ENCODE results near the gene SYNJ2.

The SYNJ2 gene

DNA sequence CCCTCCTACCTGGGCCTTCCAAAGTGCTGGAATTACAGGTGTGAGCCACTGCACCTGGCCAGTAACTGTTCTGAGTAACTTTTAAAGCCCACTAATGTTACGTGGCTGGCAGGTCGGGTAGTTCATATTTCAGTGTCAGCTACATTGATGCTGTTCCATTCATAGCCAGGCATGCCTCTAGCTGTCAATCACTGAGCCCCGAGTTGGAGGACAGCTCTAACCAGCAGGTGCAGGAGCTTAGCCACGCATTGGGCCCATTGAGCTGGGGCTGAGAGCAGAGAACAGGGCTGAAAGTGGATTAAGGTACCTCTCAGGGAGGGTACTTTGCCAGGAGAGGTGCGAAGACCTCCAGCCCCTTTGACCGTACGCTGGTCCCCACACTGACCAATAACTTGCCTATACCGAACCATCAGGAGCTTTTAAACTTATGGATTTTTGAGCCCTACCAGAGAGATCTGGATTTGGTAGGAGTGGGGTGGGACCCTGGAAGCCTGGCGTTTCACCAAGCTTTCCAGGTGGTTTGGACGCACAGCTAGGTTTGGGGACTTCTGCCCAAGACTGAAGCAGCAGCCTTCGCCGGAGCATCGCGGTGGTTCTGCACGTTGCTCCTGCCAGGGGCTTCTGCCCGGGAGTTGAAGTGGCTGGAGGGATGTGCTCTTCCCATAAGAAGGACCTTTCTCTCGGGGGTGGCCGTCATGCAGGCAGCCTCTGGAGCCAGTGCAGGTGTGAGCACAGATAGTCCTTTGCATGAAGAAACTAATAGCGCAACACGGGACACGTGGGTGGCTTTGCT lies 103.8 kb downstream of the SYNJ2 start:
- no peak for TF ChIP-seq CTCF (IDR thresholded peaks at IDR 0.05; ENCODE audit: low read length)
- no peak for TF ChIP-seq EZH2 (IDR thresholded peaks at IDR 0.05; ENCODE audit: borderline replicate concordance, low read length)
- H2AFZ ChIP-seq (ENCODE audit: low read length), result no peak overlapping the region
- no peak overlapping the region for H3K9ac ChIP-seq (ENCODE audit: low read length)
- no peaks in the 10 kb centered on the region for H3K9me3 ChIP-seq (ENCODE audit: low read length)
- no peaks in the 10 kb centered on the region for H3K27me3 ChIP-seq (ENCODE audit: insufficient read depth, low read length)
- no peaks in the 10 kb centered on the region for H3K9me2 ChIP-seq (ENCODE audit: low read depth, low read length)
- no peaks in the 10 kb centered on the region for H4K20me1 ChIP-seq (ENCODE audit: insufficient read depth, low read length)
- no peaks in the 10 kb centered on the region for H3F3A ChIP-seq (ENCODE audit: insufficient read depth, low read length)
- no peak overlapping the region for H3K4me3 ChIP-seq (ENCODE audit: low read depth, low read length, poor library complexity, severe bottlenecking)
- H3K79me2 ChIP-seq (ENCODE audit: insufficient read depth, low read length), result no peaks in the 10 kb centered on the region
- no peaks in the 10 kb centered on the region for H3K4me1 ChIP-seq (ENCODE audit: insufficient read depth, low read length, severe bottlenecking)
- no peak overlapping the region for H3K27ac ChIP-seq (ENCODE audit: low read depth, low read length, poor library complexity, severe bottlenecking)
- no peaks in the 10 kb centered on the region for H3K36me3 ChIP-seq (ENCODE audit: insufficient read depth, low read length)
- no peak overlapping the region for H3K4me2 ChIP-seq (ENCODE audit: low read length)

GRCh38 chr6:158086054-158086503 lies 104.4 kb downstream of the SYNJ2 start:
- Histone ChIP-seq H3K27ac (ENCODE audit: low read depth, low read length, poor library complexity, severe bottlenecking) (no peak overlapping the region), H3K27me3 (ENCODE audit: insufficient read depth, low read length) (no peaks in the 10 kb centered on the region), H3F3A (ENCODE audit: insufficient read depth, low read length) (no peaks in the 10 kb centered on the region), H3K79me2 (ENCODE audit: insufficient read depth, low read length) (no peaks in the 10 kb centered on the region), H3K4me2 (ENCODE audit: low read length) (no peak overlapping the region), H3K9me2 (ENCODE audit: low read depth, low read length) (no peaks in the 10 kb centered on the region), H2AFZ (ENCODE audit: low read length) (no peak overlapping the region), H3K4me1 (ENCODE audit: insufficient read depth, low read length, severe bottlenecking) (no peaks in the 10 kb centered on the region), H3K9me3 (ENCODE audit: low read length) (no peaks in the 10 kb centered on the region), H3K36me3 (ENCODE audit: insufficient read depth, low read length) (no peaks in the 10 kb centered on the region), H4K20me1 (ENCODE audit: insufficient read depth, low read length) (no peaks in the 10 kb centered on the region), H3K4me3 (ENCODE audit: low read depth, low read length, poor library complexity, severe bottlenecking) (no peak overlapping the region), H3K9ac (ENCODE audit: low read length) (no peak overlapping the region)
- TF ChIP-seq EZH2 (IDR thresholded peaks at IDR 0.05; ENCODE audit: borderline replicate concordance, low read length) (no peak), CTCF (IDR thresholded peaks at IDR 0.05; ENCODE audit: low read length) (no peak)

DNA sequence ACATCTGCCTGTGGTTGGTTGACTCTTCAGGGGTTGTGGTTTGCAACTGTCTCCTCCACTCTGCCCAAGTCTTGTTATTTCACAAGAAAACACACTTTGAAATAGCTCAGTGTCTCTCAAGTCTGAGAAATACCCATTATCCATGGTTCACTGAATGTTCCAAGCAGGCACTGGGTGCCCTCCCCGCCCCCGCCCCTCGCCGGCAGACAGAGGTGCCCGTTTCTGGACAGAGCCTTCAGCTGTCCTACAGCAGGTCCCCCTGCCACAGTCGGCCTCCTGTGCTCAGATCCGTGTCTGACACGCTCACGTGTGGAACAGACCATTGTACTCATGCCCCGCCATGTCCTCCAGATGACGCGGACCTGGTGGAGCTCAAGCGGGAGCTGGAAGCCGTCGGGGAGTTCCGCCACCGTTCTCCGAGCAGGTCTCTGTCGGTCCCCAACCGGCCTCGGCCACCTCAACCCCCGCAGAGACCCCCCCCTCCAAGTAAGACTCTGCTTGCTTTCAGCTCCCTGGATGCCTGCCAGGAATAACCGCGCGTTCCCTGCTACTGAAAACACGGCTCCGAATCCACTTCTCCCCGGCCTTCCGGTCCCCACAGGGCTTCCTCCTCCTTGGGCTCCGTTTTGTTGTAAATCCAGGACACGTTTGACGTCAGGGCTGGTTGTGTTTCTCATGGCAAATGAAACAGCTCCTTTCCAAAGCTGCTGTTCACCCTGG lies 105.0 kb downstream of the SYNJ2 start:
- no peaks in the 10 kb centered on the region for H3K36me3 ChIP-seq (ENCODE audit: insufficient read depth, low read length)
- no peak overlapping the region for H3K9ac ChIP-seq (ENCODE audit: low read length)

More for the DNA sequence above, 105.0 kb downstream of the SYNJ2 start:
- H2AFZ ChIP-seq (ENCODE audit: low read length), result no peak overlapping the region
- H3K4me2 ChIP-seq (ENCODE audit: low read length), result no peak overlapping the region
- H3K79me2 ChIP-seq (ENCODE audit: insufficient read depth, low read length), result no peaks in the 10 kb centered on the region
- no peaks in the 10 kb centered on the region for H3F3A ChIP-seq (ENCODE audit: insufficient read depth, low read length)
- no peaks in the 10 kb centered on the region for H3K4me1 ChIP-seq (ENCODE audit: insufficient read depth, low read length, severe bottlenecking)
- H3K4me3 ChIP-seq (ENCODE audit: low read depth, low read length, poor library complexity, severe bottlenecking), result no peak overlapping the region
- H4K20me1 ChIP-seq (ENCODE audit: insufficient read depth, low read length), result no peaks in the 10 kb centered on the region
- no peak overlapping the region for H3K27ac ChIP-seq (ENCODE audit: low read depth, low read length, poor library complexity, severe bottlenecking)
- no peaks in the 10 kb centered on the region for H3K9me2 ChIP-seq (ENCODE audit: low read depth, low read length)
- H3K27me3 ChIP-seq (ENCODE audit: insufficient read depth, low read length), result no peaks in the 10 kb centered on the region
- no peak for TF ChIP-seq CTCF (IDR thresholded peaks at IDR 0.05; ENCODE audit: low read length)
- no peak for TF ChIP-seq EZH2 (IDR thresholded peaks at IDR 0.05; ENCODE audit: borderline replicate concordance, low read length)
- H3K9me3 ChIP-seq (ENCODE audit: low read length), result no peaks in the 10 kb centered on the region
